T-helper 22 cell (primary cell): ENCODE data around the gene FPR3.

Source experiments
- DNase-seq: peaks from one replicate; pipeline ENCODE4 v3.0.0-alpha.2; 2020; ENCODE audit warnings: low read depth

FPR3 gene

DNA sequence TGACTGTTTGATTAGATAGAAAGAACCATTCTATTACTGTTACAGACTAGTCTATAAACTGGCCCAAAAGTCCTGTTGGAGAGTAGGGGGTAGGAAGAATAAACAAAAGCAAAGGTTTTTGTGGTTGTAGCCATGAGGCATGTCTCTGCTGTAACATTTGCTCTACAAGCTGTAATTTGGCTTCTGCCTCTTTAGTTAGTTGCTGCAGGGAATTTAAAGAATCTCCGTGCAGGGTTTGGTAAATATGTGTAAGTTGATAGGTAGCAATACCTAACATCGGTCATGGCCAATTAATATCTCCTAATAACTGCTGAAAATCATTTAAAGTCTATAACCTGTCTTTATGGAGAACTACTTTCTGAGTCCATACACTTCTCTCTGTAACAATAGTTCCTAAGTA is 13.0 kb downstream of the FPR3 start:
- DNase-seq = no peak

DNA sequence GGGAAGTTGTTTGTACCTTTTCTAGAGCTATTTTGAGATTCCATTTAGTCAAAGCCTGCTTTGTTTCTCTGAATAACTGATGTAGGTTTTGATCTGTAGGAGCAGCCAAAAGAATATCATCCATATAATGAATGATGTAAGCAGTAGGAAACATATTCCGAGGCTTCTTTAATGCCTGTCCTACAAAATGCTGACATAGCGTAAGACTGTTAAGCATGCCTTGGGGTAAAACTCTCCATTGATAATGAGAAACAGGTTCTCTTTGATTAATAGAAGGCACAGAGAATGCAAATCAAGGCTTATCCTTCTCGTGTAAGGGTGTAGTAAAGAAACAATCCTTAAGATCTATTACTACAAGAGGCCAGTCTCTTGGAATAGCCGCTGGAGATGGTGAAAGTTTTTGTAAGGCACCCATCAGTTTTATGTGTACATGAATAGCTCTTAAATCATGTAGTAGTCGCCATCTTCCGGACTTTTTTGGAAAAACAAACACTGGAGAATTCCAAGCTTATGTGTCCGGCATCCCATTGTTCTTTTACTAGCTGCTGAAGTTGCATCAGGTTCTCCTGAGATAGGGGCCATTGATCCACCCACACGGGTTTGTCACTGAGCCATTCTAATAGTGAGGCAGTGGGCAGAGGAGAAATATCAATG is 13.5 kb downstream of the FPR3 start:
- DNase-seq = no peak

DNA sequence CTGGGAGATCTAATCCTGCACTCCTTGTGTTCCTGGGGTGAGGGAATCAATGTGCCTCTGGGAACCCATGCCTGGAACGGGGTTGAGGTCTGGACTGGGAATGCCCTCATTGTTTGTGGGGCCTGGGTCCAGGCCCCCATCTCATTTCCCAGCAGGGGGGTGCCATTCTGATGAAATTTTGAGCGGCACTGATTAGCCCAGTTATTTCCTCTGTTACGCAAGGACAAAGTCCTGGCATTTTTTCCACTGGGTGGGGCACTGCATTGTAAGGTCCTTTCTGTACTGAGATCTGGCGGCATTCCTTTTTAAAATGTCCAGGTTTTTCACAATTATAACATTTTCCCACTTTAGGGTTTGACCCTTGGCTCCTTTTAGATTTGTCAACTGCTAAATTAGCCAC is 14.8 kb downstream of the FPR3 start:
- no peak for DNase-seq

DNA sequence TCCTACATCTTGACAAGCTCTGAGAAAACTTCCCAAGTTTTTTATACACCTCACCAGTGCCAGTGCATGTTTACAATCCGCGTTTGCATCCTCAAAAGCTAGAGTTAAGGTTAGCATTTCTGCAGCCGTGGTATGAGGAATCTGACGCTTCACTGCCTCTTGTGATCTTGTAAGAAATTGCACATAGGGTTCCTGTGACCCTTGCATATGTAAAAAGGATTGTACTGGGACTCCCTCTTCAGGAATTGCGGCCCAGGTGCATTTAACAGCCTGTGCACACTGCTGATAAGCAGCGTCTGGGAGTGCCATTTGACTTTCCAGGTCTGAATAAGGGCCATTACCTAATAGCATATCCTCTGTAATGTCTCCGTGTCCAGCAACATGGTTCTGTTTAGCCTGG is 15.3 kb downstream of the FPR3 start:
- DNase-seq = no peak

DNA sequence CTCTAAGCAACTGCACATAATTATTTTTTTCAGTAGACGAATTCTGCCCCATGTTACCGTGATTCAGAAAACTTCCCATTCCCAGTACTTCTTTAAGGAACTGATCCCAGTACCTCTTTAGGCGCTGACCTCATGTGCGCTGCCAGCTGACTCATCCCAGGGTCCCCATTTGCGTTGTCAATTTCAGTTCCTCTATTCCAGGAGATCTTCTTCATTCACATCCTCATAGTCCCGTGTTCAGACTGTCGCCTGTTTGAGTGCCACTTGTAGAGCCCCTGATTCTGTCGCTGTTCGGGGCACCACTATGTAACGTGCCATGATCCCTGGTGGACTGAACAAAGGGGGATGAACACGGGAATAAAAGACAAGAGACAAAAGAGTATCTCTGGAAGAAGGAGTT is 16.4 kb downstream of the FPR3 start:
- no peak for DNase-seq

DNA sequence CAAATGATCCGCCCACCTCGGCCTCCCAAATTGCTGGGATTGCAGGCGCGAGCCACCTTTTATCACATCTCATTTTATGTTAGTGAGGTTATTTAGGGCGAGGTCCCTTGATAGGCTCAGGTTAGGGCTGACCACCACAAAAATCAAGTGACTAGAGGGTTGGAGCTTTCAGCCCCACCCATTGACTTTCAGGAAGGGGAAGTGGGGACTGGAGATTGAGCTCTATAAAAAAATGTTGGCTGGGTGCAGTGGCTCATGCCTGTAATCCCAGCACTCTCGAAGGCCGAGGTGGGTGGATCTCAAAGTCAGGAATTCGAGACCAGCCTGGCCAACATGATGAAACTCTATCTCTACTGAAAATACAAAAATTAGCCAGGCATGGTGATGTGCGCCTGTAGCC is 20.1 kb downstream of the FPR3 start:
- no peak for DNase-seq

DNA sequence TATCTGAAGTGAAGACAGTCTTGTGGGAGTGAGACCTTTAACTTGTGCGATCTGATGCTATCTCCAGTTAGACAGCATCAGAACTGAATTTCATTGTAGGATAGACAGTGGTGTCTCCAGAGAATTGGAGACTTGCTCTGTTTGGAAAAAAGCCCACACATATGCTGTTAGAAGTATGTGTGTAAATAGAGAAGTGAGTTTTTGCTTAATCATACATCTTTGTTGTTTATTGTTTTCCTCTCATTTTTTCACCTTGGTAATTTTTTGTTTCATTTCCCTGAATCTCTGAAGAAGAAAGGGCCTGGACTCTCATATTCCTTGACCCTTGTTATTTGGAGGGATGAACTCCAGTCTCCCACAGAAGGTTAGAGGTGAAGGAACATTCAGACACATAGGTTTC is 21.8 kb downstream of the FPR3 start:
- no peak for DNase-seq

DNA sequence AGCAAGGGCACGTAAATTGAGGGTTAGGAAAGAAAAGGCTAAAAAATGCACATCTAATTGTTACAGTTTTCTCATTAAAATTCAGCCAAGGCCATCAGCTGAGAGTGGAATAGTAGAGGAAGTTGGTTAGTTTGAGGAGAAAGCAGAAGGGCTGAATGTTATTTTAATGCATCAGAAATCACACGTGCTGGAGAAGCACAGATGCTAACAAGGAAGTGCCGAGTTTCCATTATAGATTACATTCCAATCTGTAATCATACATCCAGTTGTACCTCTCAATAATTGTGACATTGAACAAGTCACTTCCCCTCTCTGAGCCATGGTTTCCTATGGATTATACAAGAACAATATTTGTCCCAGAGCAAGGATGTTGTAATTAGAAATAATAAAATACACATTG is 25.1 kb downstream of the FPR3 start:
- DNase-seq = no peak

DNA sequence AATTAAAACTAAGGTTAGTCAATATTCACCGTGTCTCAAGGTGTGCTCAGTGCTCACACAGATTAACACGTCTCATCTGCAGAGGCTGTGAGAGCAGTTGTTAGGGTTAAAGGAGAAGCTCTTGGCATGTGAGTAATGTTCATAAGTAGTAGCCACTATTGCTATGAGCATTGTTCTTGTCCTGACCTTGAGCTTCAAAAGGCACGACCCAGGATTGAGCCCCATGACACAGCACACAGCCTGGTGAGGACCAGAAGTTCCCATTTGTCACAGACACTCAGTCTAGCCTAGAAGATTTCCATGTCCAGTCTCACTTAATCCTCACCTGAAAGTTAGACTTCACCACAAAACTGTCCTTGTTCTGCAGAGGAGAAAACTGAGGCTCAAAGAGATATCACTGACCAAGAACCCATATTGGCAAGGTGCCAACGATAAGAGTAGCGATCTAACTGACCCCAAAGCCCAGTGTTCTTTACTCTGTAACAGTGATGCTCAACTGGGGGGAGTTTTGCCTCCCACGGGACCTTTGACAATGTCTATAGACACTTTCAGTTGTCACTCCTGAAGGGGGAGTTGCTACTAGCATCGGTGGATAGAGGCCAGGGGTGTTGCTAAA is 26.0 kb downstream of the FPR3 start:
- DNase-seq = no peak

DNA sequence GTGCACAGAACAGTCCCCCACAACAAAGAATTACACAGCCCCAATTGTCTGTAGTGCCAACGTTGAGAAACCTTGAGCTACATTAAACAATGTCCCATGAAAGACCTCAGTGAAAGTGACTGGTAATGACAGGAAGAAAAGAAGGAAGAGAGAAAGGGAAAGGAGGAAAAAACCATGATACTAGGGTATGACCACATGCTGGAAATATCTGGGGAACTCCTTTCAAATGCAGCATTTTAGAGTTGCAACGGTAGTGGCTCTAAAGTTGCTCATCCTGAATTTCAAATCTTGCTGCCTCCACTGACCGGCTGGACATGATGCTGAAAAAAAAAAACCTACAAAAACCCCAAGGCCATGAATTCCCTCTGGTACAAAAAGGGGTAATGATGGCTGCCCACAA is 26.5 kb downstream of the FPR3 start:
- no peak for DNase-seq

DNA sequence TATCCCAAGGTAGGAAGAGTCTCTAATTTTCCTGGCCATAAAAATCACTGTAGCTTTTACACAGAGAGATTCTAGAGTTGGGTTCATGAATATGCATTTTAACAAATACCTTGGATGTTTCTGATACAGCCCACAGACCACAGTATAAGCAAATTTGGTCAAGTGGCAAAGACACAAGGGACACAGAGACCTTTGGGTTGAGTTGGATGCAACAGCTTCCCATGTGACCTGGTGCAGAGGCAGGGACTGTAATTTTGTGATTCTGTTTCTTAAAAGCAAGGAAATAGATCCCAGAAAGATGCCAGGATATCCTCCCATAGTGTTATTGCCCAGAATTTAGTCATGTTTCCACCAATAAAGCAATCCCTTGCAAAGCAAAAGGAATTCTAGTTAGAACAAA is 27.0 kb downstream of the FPR3 start:
- no peak for DNase-seq

DNA sequence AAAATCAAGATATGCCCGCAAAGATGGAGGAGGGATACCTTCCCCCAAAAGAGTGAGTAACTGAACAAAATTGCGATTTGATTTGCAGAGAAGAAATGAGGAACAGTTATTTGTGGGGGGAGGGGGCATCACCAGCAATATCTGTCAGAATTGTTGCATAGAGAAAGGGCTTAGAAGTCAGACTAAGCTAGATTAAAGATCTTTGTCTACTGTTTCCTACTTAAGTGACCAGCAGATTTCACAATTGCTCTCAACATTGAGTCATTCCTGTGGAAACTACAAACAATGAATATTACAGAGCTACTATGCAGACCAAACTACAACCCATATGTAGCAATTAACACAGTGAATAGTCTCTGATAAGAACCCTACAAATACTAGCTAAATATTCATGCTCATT is 27.4 kb downstream of the FPR3 start:
- DNase-seq = no peak

DNA sequence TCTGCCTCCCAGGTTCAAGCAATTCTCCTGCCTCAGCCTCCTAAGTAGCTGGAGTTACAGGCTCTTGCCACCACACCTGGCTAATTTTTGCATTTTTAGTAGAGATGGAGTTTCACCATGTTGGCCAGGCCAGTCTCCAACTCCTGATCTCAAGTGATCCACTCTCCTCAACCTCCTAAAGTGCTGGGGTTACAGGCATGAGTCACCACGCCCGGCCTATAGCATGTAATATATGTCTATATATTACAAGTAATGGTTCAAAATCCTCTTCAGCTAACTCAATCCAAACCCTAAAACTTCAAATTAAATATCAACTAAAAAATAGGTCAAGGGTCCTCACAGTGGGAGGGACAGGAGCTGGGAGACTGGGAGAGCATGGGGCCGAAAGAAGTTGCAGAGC is 28.0 kb downstream of the FPR3 start:
- DNase-seq = no peak

DNA sequence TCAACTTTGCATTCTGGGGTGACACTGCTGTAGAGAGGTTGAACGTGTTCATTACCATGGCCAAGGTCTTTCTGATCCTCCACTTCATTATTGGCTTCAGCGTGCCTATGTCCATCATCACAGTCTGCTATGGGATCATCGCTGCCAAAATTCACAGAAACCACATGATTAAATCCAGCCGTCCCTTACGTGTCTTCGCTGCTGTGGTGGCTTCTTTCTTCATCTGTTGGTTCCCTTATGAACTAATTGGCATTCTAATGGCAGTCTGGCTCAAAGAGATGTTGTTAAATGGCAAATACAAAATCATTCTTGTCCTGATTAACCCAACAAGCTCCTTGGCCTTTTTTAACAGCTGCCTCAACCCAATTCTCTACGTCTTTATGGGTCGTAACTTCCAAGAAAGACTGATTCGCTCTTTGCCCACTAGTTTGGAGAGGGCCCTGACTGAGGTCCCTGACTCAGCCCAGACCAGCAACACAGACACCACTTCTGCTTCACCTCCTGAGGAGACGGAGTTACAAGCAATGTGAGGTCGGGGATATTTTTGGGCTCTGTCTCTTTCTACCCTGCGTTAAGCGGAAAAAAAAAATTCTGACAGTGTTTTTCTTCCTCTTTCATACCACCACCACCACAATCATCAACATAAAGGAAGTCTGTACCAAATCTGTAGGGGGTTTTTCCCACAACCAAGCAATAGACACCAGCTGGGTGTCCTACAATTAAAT is 29.5 kb downstream of the FPR3 start:
- DNase-seq = no peak

DNA sequence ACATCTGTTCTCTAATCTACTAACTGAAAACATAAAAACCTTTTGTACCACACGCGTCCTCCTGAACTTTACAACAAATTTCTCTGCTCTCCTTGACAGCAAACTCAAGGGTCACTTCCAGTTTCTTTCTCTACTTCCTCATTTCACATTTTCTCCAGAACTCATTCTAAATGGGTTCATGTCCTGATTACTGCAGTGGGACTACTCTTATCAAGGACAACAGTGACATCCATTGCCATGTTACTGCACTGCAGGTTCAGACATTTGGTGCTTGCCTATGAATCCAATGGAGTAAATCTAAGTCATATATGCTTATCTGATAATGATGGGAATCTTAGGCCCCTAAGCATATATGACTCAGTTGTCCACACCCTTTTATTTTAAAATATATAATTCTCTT is 35.3 kb downstream of the FPR3 start:
- DNase-seq = no peak

DNA sequence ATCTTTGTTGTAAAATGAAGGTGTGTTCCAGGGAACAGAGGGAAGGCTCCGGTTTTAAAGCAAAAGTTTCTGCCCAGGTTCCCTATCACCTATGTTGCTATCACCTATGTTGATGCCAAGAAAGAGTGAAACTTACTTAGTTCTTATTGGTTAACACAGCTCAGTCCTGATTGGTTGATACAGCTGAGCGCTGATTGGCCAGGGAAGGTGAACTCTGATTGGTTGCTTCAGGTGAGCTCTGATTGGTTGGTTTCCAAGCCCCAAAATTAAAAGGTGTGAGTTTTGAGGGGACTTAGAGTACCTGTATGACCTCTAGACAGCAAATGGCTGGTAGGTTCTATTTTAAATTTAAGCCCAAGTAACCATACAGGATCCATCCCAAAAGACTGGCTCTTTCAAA is 42.2 kb downstream of the FPR3 start:
- no peak for DNase-seq

DNA sequence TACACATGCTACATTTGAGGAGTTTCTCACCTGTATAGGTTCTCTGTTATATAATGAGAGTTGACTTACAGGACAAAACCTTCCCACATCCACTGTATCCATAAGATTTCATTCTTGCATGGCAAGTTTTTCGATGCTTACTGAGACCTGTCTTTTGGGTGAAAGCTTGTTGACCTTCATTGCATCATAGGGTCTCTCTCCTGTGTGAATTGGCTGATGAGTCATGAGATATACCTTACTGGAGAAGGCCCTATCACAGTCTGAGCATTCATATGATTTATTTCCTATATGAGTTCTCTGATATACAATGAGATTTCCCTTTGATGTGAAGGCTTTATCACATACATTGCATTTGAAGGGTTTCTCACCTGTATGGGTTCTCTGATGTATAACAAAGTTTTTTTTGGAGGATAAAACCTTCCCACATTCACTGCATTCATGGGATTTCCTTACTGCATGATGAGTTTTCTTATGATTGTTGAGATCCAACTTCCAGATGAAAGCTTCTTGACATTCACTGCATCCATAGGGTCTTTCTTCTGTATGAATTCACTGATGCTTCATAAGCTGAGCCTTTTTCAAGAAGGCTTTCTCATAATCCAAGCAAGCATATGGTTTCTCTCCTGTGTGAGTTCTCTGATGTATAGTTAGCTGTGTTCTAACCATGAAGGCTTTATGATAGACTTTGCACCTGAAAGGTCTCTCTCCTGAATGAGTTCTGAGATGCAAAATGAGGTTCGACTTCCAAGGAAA is 67.1 kb downstream of the FPR3 start:
- DNase-seq = no peak

DNA sequence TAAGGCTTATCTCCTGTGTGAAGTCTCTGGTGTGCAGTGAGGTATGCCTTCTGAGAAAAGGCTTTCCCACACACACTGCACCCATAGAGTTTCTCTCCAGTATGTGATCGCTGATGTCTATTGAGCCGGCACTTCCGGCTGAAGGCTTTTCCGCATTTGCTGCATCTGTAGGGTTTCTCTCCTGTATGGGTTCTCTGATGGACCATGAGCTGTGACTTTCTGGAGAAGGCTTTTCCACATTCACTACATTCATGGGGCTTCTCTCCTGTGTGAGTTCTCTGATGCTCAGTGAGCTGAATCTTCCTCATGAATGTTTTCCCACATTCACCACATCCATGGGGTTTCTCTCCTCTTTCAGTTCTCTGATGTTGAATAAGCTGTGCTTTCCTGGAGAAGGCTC is 78.1 kb downstream of the FPR3 start:
- DNase-seq = no peak
